ENCODE data around the gene NUCB2.

The NUCB2 gene

DNA sequence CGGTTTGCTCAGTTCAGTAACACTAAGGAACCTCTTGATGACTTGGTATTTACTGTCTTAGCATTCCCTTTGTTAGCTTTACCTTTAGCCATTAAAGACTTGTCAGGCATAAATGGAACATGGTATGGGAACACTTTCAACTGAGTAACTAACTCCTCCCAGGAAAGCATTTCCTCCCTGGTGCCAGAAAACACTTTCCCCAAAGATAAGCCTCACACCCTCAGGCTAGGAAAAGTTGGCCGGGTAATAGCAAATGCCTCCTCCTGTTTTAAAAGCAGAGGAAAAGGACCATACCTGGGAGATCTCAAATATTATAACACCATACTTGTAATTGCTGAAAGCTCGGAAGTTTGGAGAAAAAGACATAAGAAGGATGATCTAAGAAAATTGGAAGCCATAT, 100.0 kb downstream of the NUCB2 start:
- Histone ChIP-seq H3K9ac (ENCODE audit: low read length in 5 of 5) (no peak overlapping the region), H3K27ac (ENCODE audit: low read depth, low read length) (no peak overlapping the region), H3K9me3 (ENCODE audit: control insufficient read depth in 5 of 5, low read length in 5 of 5) (peaks cover 17 to 57% (median 45%) of the 10 kb centered on the region in 5 donors), H3K36me3 (ENCODE audit: control insufficient read depth in 5 of 5, insufficient read depth in 5 of 5, low read length in 5 of 5) (peaks cover 0 to 2% (median 0%) of the 10 kb centered on the region in 5 donors), H3K4me1 (ENCODE audit: control insufficient read depth in 5 of 5, insufficient read depth in 5 of 5, low read length in 5 of 5) (no peaks in the 10 kb centered on the region), H3K27me3 (ENCODE audit: control insufficient read depth in 5 of 5, insufficient read depth in 4 of 5, low read length in 5 of 5) (no peaks in the 10 kb centered on the region), H3K4me3 (ENCODE audit: low read depth in 1 of 5, low read length in 5 of 5) (no peak overlapping the region)

DNA sequence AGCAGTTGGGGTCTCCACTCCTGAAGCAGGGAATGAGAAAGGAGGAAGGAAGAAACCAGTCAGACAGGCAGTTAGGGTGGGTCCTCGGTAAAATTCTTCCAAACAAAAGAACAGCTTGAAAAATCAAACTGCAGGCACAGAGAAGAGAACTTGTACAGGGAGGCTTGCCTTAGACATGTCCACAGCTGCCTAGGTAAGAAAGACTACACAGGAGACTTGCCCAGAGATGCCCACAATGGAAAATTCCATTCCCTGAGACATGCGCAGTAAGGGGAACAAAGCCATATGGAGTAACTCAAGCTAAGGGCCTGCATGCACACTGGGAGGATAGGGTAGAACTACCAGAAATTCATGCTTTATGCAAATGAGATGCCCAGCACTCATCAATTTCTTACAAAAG, 102.1 kb downstream of the NUCB2 start:
- Histone ChIP-seq H3K27me3 (ENCODE audit: control insufficient read depth in 5 of 5, insufficient read depth in 4 of 5, low read length in 5 of 5) (no peaks in the 10 kb centered on the region), H3K9me3 (ENCODE audit: control insufficient read depth in 5 of 5, low read length in 5 of 5) (peaks cover 0 to 35% (median 24%) of the 10 kb centered on the region in 5 donors), H3K4me1 (ENCODE audit: control insufficient read depth in 5 of 5, insufficient read depth in 5 of 5, low read length in 5 of 5) (no peaks in the 10 kb centered on the region), H3K4me3 (ENCODE audit: low read depth in 1 of 5, low read length in 5 of 5) (no peak overlapping the region), H3K36me3 (ENCODE audit: control insufficient read depth in 5 of 5, insufficient read depth in 5 of 5, low read length in 5 of 5) (peaks cover 0 to 2% (median 0%) of the 10 kb centered on the region in 5 donors), H3K9ac (ENCODE audit: low read length in 5 of 5) (no peak overlapping the region), H3K27ac (ENCODE audit: low read depth, low read length) (no peak overlapping the region)

DNA sequence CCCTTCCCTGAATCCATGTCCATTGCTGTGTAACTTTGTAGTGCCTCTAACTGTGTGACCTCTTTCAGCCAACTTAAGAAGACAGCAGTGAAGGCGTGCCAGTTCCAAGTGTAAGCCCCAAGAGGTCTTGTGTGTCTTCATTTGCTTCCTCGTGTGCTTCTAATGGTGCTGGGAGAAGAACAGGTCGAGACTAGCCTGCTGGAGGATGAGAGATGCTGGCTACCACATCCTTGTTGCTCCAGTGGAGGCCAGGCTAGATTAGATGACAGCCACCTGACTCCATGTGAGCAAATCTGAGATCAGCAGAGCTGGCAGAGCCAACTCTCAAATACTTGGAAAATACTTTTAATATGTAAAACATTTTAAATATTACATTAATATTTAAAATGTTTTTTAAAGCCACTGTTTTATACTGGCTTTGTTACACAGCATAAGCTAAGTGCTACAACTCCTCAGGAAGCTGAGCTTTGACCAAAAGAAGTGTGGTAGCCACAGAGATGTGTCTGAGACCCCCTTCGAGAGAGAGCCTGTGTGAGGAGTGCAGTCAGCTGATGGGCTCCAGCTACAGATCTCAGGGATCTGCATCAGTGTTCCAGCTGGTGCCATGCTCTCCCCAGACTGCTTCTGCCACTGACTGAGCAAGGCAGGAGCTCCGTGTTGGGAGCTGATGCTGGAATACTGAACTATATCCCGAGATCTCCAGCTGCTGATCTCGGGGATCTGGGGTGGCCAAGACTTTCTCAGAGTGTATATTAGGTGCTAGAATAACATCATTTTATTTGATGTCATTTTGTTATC, 103.0 kb downstream of the NUCB2 start:
- Histone ChIP-seq H3K9ac (ENCODE audit: low read length in 5 of 5) (no peak overlapping the region), H3K27me3 (ENCODE audit: control insufficient read depth in 5 of 5, insufficient read depth in 4 of 5, low read length in 5 of 5) (no peaks in the 10 kb centered on the region), H3K4me1 (ENCODE audit: control insufficient read depth in 5 of 5, insufficient read depth in 5 of 5, low read length in 5 of 5) (no peaks in the 10 kb centered on the region)

DNA sequence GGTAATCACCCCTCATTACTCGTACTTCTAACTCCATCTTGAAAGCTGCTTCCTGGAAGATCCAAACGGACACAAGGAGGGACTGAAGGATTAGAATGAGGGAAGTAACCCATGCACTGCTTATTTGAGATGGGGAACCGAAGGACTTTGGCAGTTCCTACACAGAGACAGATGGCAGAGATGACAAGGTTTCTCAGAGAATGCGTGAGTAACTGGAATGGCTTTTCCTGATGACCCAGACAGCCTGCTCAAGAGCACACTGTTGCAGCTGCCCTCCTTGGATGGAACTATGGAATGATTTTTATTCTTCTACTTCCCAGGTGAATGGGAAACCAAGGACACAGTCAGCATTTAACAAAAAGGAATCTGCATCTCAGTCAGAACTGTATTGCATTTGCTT, 104.6 kb downstream of the NUCB2 start:
- no peak overlapping the region for H3K9ac ChIP-seq (ENCODE audit: low read length in 5 of 5)
- peaks cover 0 to 13% (median 4%) of the 10 kb centered on the region in 5 donors for H3K9me3 ChIP-seq (ENCODE audit: control insufficient read depth in 5 of 5, low read length in 5 of 5)
- no peak overlapping the region for H3K27ac ChIP-seq (ENCODE audit: low read depth, low read length)
- H3K36me3 ChIP-seq (ENCODE audit: control insufficient read depth in 5 of 5, insufficient read depth in 5 of 5, low read length in 5 of 5): no peaks in the 10 kb centered on the region
- H3K4me3 ChIP-seq (ENCODE audit: low read depth in 1 of 5, low read length in 5 of 5): no peak overlapping the region
- H3K4me1 ChIP-seq (ENCODE audit: control insufficient read depth in 5 of 5, insufficient read depth in 5 of 5, low read length in 5 of 5): peaks cover 0 to 4% (median 0%) of the 10 kb centered on the region in 5 donors
- H3K27me3 ChIP-seq (ENCODE audit: control insufficient read depth in 5 of 5, insufficient read depth in 4 of 5, low read length in 5 of 5): peaks cover 0 to 2% (median 0%) of the 10 kb centered on the region in 5 donors

More for the DNA sequence above, 103.0 kb downstream of the NUCB2 start:
- H3K4me3 ChIP-seq (ENCODE audit: low read depth in 1 of 5, low read length in 5 of 5): no peak overlapping the region
- peaks cover 0 to 26% (median 15%) of the 10 kb centered on the region in 5 donors for H3K9me3 ChIP-seq (ENCODE audit: control insufficient read depth in 5 of 5, low read length in 5 of 5)
- H3K27ac ChIP-seq (ENCODE audit: low read depth, low read length): no peak overlapping the region
- no peaks in the 10 kb centered on the region for H3K36me3 ChIP-seq (ENCODE audit: control insufficient read depth in 5 of 5, insufficient read depth in 5 of 5, low read length in 5 of 5)

All from subcutaneous abdominal adipose tissue (tissue), 5 donors.